HS-5 (cell line): Measurements from ENCODE around the gene CCNQ.

Experiments used
- DNase-seq: peaks from one replicate; pipeline ENCODE4 v3.0.0-alpha.2; 2012; ENCODE audit warnings: low read depth

Gene CCNQ

GRCh38 chrX:153576239-153576870, 22.6 kb downstream of the CCNQ start:
- no peak for DNase-seq

- DNase-seq: no peak
Observed at GRCh38 chrX:153573984-153574383, 25.0 kb downstream of the CCNQ start.

DNA sequence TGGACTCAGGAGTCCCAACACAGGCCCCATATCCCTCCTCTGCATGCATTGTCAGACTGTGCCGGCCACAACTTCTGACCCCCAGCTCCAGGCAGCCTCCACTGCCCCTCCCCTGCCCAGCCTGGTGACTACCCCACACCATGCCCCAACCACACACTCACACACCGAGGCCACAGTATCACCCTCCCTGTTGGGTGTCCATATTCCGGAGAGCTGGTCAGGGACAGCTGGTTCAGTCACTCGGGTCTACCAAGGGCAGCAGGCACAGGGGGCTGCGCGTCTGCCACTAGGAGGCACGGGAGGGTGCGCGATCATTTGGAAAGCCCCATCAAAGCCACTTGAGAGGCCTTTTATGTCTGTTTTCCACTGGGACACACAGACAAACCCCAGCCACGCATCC, 26.3 kb downstream of the CCNQ start:
- DNase-seq: no peak

- DNase-seq: no peak
Observed at GRCh38 chrX:153571534-153571908, 27.4 kb downstream of the CCNQ start.

- no peak for DNase-seq
Observed at GRCh38 chrX:153569475-153569874, 29.5 kb downstream of the CCNQ start.

DNA sequence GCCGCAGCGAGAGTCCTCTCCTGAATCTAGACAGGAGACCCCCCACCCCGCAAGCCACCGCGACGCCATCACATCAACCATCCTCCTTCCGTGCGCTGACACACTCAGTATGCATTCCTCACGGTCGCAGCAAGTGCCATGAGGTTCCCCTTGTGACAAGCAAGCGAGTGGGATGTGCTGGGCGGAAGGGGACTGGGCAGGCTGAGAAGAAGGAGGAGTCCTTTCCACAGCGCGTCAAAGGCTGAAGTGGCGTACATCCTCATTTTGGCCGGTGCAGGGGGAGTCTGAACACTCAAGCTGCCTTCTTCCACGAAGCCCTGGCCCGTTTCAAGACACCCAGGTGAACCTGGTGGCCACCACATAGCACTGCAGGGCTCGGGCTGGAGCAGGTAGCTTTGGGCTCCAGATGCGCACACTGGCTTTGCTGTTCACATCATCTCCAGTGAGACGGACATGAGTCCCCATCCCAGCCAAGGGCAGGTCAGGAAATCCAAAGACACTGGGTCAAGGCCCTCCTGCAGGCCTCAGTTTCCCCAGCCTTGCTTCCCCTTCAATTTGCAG, 30.4 kb downstream of the CCNQ start:
- DNase-seq: no peak

GRCh38 chrX:153565996-153566580, 32.9 kb downstream of the CCNQ start:
- DNase-seq: no peak

DNA sequence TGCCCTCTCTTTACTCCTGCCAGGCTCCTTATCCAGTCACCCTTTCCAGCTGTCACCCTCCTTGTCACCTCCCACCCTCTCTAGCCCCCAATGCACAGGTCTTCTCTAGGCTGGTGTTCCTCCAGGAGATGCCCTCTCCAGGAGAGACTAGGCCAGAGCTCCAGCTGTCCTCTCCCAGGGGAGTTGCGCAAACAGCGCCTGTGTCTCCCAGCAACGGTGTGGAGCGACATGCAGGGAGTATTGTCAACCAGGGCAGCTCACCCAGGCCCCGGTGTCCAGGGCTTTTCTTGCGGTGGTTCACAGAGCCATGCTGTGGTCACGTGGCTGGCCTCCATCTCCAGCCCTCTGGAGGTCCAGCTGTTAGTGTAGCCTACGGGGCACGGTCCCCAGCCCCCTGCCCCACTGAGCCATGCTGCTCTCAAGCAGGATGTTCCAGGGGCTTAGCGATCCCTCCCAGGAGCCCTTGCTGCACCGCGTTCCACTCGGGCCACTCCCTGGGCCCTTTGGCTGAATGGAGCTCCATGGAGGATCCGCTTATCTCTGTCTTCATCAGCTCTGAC, 34.8 kb downstream of the CCNQ start:
- DNase-seq: no peak

GRCh38 chrX:153562546-153562945, 36.4 kb downstream of the CCNQ start:
- no peak for DNase-seq

- no peak for DNase-seq
Observed at GRCh38 chrX:153561337-153561736, 37.6 kb downstream of the CCNQ start.

- no peak for DNase-seq
Observed at GRCh38 chrX:153560466-153560865, 38.5 kb downstream of the CCNQ start.

GRCh38 chrX:153560000-153560399, 38.9 kb downstream of the CCNQ start:
- no peak for DNase-seq

GRCh38 chrX:153557618-153558355, 41.2 kb downstream of the CCNQ start:
- no peak for DNase-seq

GRCh38 chrX:153556767-153557166, 42.2 kb downstream of the CCNQ start:
- DNase-seq: no peak

GRCh38 chrX:153554519-153555167, 44.3 kb downstream of the CCNQ start:
- DNase-seq: no peak

GRCh38 chrX:153551135-153551534, 47.8 kb downstream of the CCNQ start:
- peak; percentile 15 for DNase-seq

- DNase-seq: no peak
Observed at GRCh38 chrX:153549807-153550206, 49.1 kb downstream of the CCNQ start.

- DNase-seq: no peak
Observed at GRCh38 chrX:153549231-153549630, 49.7 kb downstream of the CCNQ start.

DNA sequence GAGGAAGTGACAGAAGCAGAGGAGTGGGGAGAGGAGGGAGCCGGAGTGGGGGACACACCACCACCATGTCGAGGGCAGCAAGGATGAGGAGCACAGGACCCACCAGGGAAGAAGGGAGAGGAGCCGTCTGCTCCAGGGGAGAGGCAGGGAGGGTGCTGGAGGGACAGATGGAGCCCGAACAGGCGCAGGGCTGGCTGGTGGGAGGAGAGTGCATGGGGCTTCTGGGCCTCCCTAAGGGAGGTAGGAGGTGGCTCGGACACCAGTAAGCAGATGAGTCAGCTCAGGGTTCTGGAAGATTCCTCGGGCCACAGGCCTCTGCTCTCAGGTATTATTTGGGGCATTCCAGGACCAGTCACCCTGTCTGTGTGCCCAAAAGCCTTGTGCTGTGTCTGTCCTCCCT, 51.7 kb downstream of the CCNQ start:
- DNase-seq: no peak

GRCh38 chrX:153546386-153546785, 52.6 kb downstream of the CCNQ start:
- no peak for DNase-seq

GRCh38 chrX:153544727-153545126, 54.2 kb downstream of the CCNQ start:
- DNase-seq: no peak

- no peak for DNase-seq
Observed at GRCh38 chrX:153539979-153540358, 59.0 kb downstream of the CCNQ start.
